Stromal cell of bone marrow (primary cell): ENCODE measurements around the gene EYA2.

Experiments used
- DNase-seq: peaks from one replicate; pipeline ENCODE4 v3.0.0-alpha.2; 2012; ENCODE audit warnings: low read depth

The EYA2 gene

GRCh38 chr20:47007826-47008655, 113.4 kb downstream of the EYA2 start:
- DNase-seq: no peak

GRCh38 chr20:47008842-47009518, 114.3 kb downstream of the EYA2 start:
- DNase-seq: no peak

GRCh38 chr20:47009784-47010183, 115.1 kb downstream of the EYA2 start:
- DNase-seq: no peak

GRCh38 chr20:47011984-47012383, 117.3 kb downstream of the EYA2 start:
- no peak for DNase-seq

- DNase-seq: no peak
These were observed 119.0 kb downstream of the EYA2 start for GRCh38 chr20:47013606-47014005.

GRCh38 chr20:47016068-47016664, 121.5 kb downstream of the EYA2 start:
- DNase-seq: no peak

GRCh38 chr20:47018381-47018780, 123.7 kb downstream of the EYA2 start:
- no peak for DNase-seq

- peak; percentile 79 for DNase-seq
These were observed 124.6 kb downstream of the EYA2 start for GRCh38 chr20:47019121-47019824.

- no peak for DNase-seq
These were observed 125.6 kb downstream of the EYA2 start for GRCh38 chr20:47020231-47020630.

- no peak for DNase-seq
These were observed 127.2 kb downstream of the EYA2 start for GRCh38 chr20:47021850-47022249.

- peak; percentile 39 for DNase-seq
These were observed 129.9 kb downstream of the EYA2 start for GRCh38 chr20:47024461-47024937.

- peak; percentile 36 for DNase-seq
These were observed 132.4 kb downstream of the EYA2 start for GRCh38 chr20:47027042-47027441.

- DNase-seq: no peak
These were observed 132.8 kb downstream of the EYA2 start for GRCh38 chr20:47027456-47027855.

- DNase-seq: no peak
These were observed 133.8 kb downstream of the EYA2 start for GRCh38 chr20:47028487-47028886.

GRCh38 chr20:47029845-47030244, 135.2 kb downstream of the EYA2 start:
- DNase-seq: no peak

GRCh38 chr20:47030271-47030810, 135.7 kb downstream of the EYA2 start:
- DNase-seq: no peak

- no peak for DNase-seq
These were observed 136.4 kb downstream of the EYA2 start for GRCh38 chr20:47031004-47031403.

GRCh38 chr20:47031821-47032220, 137.2 kb downstream of the EYA2 start:
- no peak for DNase-seq

- no peak for DNase-seq
These were observed 138.4 kb downstream of the EYA2 start for GRCh38 chr20:47032933-47033578.

- no peak for DNase-seq
These were observed 139.0 kb downstream of the EYA2 start for GRCh38 chr20:47033665-47034064.

- DNase-seq: no peak
These were observed 140.5 kb downstream of the EYA2 start for GRCh38 chr20:47035026-47035590.
